ENCODE results near the gene RBBP6.
"Not testable (repeated sequence)": the region's sequence is repeated elsewhere in the genome, so short reads cannot be mapped to it uniquely, and the experiment has no call there.

RBBP6 gene

GRCh38 chr16:24612656-24613055 is 73.3 kb downstream of the RBBP6 start:
- H3K27ac ChIP-seq (replicated peaks; ENCODE audit: low read length): no peak overlapping the region
- H3K4me2 ChIP-seq (ENCODE audit: insufficient read depth, low read length, poor library complexity, severe bottlenecking): no peak overlapping the region
- no peaks in the 10 kb centered on the region for H3K9me3 ChIP-seq (replicated peaks in 1 of 2; ENCODE audit: control insufficient read depth in 2 of 2, insufficient read depth in 1 of 2, low read depth in 1 of 2, low read length in 2 of 2)
- no peak overlapping the region for H3K14ac ChIP-seq (ENCODE audit: low read length)
- no peaks in the 10 kb centered on the region for H3K27me3 ChIP-seq (ENCODE audit: control insufficient read depth in 3 of 3, insufficient read depth in 3 of 3, low read depth in 1 of 3, low read length in 3 of 3)
- H2AK5ac ChIP-seq (ENCODE audit: low read depth, low read length): no peak overlapping the region
- no peak overlapping the region for H4K91ac ChIP-seq (ENCODE audit: low read depth, low read length, poor library complexity)
- no peak for DNase-seq (ENCODE audit: low spot score)
- no CpG with 5 or more reads among the region's 4 CpGs for WGBS, 2 donors (ENCODE audit: extremely low coverage in 2 of 2, insufficient read length in 2 of 2, insufficient replicate concordance in 1 of 2)
- no peak overlapping the region for H2BK5ac ChIP-seq (ENCODE audit: low read length)
- H2BK12ac ChIP-seq (ENCODE audit: low read length): no peak overlapping the region
- peaks cover 3 to 4% of the 10 kb centered on the region in 2 donors for H3K4me1 ChIP-seq (ENCODE audit: control insufficient read depth in 2 of 2, insufficient read depth in 1 of 2, low read depth in 1 of 2, low read length in 2 of 2)
- H2BK15ac ChIP-seq (ENCODE audit: low read length): no peak overlapping the region
- no peak overlapping the region for H2AFZ ChIP-seq (ENCODE audit: low read length)
- H3K79me1 ChIP-seq (ENCODE audit: low read depth, low read length): no peaks in the 10 kb centered on the region
- H3K36me3 ChIP-seq (replicated peaks in 1 of 2; ENCODE audit: control insufficient read depth in 2 of 2, insufficient read depth in 2 of 2, low read length in 2 of 2): no peaks in the 10 kb centered on the region
- H3K9ac ChIP-seq (ENCODE audit: low read depth, low read length, poor library complexity): peak overlapping the region; percentile 27
- H3K4ac ChIP-seq (ENCODE audit: low read length): no peak overlapping the region
- H4K8ac ChIP-seq (ENCODE audit: low read depth, low read length): no peak overlapping the region
- no peak overlapping the region for H3K18ac ChIP-seq (ENCODE audit: low read length)
- H2BK120ac ChIP-seq (ENCODE audit: low read depth, low read length): no peak overlapping the region
- no peak overlapping the region for H3K23ac ChIP-seq (ENCODE audit: low read depth, low read length, poor library complexity)
- no peak overlapping the region for H3K4me3 ChIP-seq (ENCODE audit: low read length in 2 of 2)

GRCh38 chr16:24613267-24613666 is 73.9 kb downstream of the RBBP6 start:
- H3K79me1 ChIP-seq (ENCODE audit: low read depth, low read length); H3K4me3 ChIP-seq (ENCODE audit: low read length in 2 of 2); H3K27ac ChIP-seq (replicated peaks; ENCODE audit: low read length); H2BK12ac ChIP-seq (ENCODE audit: low read length); H3K4me1 ChIP-seq (ENCODE audit: control insufficient read depth in 2 of 2, insufficient read depth in 1 of 2, low read depth in 1 of 2, low read length in 2 of 2); H3K4me2 ChIP-seq (ENCODE audit: insufficient read depth, low read length, poor library complexity, severe bottlenecking); H3K18ac ChIP-seq (ENCODE audit: low read length); H3K27me3 ChIP-seq (ENCODE audit: control insufficient read depth in 3 of 3, insufficient read depth in 3 of 3, low read depth in 1 of 3, low read length in 3 of 3); DNase-seq (ENCODE audit: low spot score); H4K91ac ChIP-seq (ENCODE audit: low read depth, low read length, poor library complexity); H3K9ac ChIP-seq (ENCODE audit: low read depth, low read length, poor library complexity); H2AFZ ChIP-seq (ENCODE audit: low read length); H3K4ac ChIP-seq (ENCODE audit: low read length); H2BK5ac ChIP-seq (ENCODE audit: low read length); H4K8ac ChIP-seq (ENCODE audit: low read depth, low read length); H3K36me3 ChIP-seq (replicated peaks in 1 of 2; ENCODE audit: control insufficient read depth in 2 of 2, insufficient read depth in 2 of 2, low read length in 2 of 2); H3K23ac ChIP-seq (ENCODE audit: low read depth, low read length, poor library complexity); H2AK5ac ChIP-seq (ENCODE audit: low read depth, low read length); H3K14ac ChIP-seq (ENCODE audit: low read length); H2BK15ac ChIP-seq (ENCODE audit: low read length); H3K9me3 ChIP-seq (replicated peaks in 1 of 2; ENCODE audit: control insufficient read depth in 2 of 2, insufficient read depth in 1 of 2, low read depth in 1 of 2, low read length in 2 of 2); H2BK120ac ChIP-seq (ENCODE audit: low read depth, low read length): not testable (repeated sequence)
- WGBS, 2 donors (ENCODE audit: extremely low coverage in 2 of 2, insufficient read length in 2 of 2, insufficient replicate concordance in 1 of 2): no CpG with 5 or more reads among the region's 5 CpGs

DNA sequence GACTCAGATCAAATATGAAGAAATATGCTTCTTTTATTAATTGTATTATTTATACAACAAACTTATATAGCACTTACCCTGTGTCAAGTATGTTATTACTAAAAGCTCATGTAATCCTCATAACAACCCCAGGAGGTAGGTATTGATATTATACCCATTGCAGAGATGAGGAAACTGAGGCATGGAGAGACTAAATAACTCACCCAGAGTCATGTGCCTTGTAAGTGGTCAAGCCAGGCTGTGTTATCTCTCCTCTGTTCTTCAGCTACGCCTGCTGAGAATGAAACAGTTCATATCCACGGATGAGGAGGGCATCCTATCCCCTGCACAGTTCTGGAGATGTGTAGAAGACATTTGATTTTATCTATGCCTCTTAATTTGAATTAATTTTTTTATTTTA is 78.1 kb downstream of the RBBP6 start:
- no CpG with 5 or more reads among the region's 2 CpGs for WGBS, 2 donors (ENCODE audit: extremely low coverage in 2 of 2, insufficient read length in 2 of 2, insufficient replicate concordance in 1 of 2)

More for the DNA sequence above, 78.1 kb downstream of the RBBP6 start:
- no peak overlapping the region for H2BK12ac ChIP-seq (ENCODE audit: low read length)
- no peak overlapping the region for H3K4me3 ChIP-seq (ENCODE audit: low read length in 2 of 2)
- H3K27ac ChIP-seq (replicated peaks; ENCODE audit: low read length): no peak overlapping the region
- H3K9me3 ChIP-seq (replicated peaks in 1 of 2; ENCODE audit: control insufficient read depth in 2 of 2, insufficient read depth in 1 of 2, low read depth in 1 of 2, low read length in 2 of 2): no peaks in the 10 kb centered on the region
- H3K14ac ChIP-seq (ENCODE audit: low read length): no peak overlapping the region
- H4K91ac ChIP-seq (ENCODE audit: low read depth, low read length, poor library complexity): no peak overlapping the region
- H3K23ac ChIP-seq (ENCODE audit: low read depth, low read length, poor library complexity): no peak overlapping the region
- H2AFZ ChIP-seq (ENCODE audit: low read length): no peak overlapping the region
- H3K4me2 ChIP-seq (ENCODE audit: insufficient read depth, low read length, poor library complexity, severe bottlenecking): no peak overlapping the region
- no peak overlapping the region for H3K4ac ChIP-seq (ENCODE audit: low read length)
- H2BK120ac ChIP-seq (ENCODE audit: low read depth, low read length): no peak overlapping the region
- H2BK5ac ChIP-seq (ENCODE audit: low read length): no peak overlapping the region
- H2BK15ac ChIP-seq (ENCODE audit: low read length): no peak overlapping the region
- H3K9ac ChIP-seq (ENCODE audit: low read depth, low read length, poor library complexity): no peak overlapping the region
- no peaks in the 10 kb centered on the region for H3K4me1 ChIP-seq (ENCODE audit: control insufficient read depth in 2 of 2, insufficient read depth in 1 of 2, low read depth in 1 of 2, low read length in 2 of 2)
- no peaks in the 10 kb centered on the region for H3K79me1 ChIP-seq (ENCODE audit: low read depth, low read length)
- no peak overlapping the region for H2AK5ac ChIP-seq (ENCODE audit: low read depth, low read length)
- H3K27me3 ChIP-seq (ENCODE audit: control insufficient read depth in 3 of 3, insufficient read depth in 3 of 3, low read depth in 1 of 3, low read length in 3 of 3): no peaks in the 10 kb centered on the region
- no peaks in the 10 kb centered on the region for H3K36me3 ChIP-seq (replicated peaks in 1 of 2; ENCODE audit: control insufficient read depth in 2 of 2, insufficient read depth in 2 of 2, low read length in 2 of 2)
- H4K8ac ChIP-seq (ENCODE audit: low read depth, low read length): no peak overlapping the region
- no peak overlapping the region for H3K18ac ChIP-seq (ENCODE audit: low read length)
- DNase-seq (ENCODE audit: low spot score): no peak
